HG02642 (cell line): ENCODE measurements around the gene TCIRG1.
A peak's percentile ranks its signal among the peaks of the same experiment; 100 is the strongest.

Experiments
- ATAC-seq: cut with Tn5 transposase; IDR thresholded peaks from one replicate; pipeline ENCODE4 v1.9.1; 2021; ENCODE audit warnings: mild to moderate bottlenecking; ENCODE audit not compliant: unreplicated experiment, poor library complexity

TCIRG1 gene

DNA sequence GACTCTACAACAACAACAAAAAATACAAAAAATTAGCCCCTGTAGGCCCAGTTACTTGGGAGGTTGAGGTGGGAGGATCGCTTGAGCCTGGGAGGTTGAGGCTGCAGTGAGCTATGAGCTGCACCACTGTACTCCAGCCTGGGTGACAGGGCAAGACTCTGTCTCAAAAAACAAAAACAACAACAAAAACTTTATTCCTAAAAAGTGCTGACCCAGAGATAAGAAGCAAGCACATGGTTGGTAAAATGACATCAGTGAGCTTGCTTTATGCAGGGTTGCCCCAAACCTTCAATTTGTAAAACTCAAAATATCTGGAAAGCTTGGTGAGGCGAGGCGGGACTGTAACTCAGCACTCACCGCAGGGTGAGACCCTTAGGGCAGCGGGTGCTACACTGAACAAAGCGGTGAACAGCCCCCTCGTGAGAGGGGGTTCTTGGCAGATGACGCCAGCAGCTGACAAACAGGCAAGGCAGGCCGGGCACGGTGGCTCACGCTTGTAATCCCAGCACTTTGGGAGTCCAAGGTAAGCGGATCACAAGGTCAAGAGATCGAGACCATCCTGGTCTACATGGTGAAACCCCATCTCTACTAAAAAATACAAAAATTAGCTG, 3.5 kb upstream of the TCIRG1 start:
- ATAC-seq, result no peak

DNA sequence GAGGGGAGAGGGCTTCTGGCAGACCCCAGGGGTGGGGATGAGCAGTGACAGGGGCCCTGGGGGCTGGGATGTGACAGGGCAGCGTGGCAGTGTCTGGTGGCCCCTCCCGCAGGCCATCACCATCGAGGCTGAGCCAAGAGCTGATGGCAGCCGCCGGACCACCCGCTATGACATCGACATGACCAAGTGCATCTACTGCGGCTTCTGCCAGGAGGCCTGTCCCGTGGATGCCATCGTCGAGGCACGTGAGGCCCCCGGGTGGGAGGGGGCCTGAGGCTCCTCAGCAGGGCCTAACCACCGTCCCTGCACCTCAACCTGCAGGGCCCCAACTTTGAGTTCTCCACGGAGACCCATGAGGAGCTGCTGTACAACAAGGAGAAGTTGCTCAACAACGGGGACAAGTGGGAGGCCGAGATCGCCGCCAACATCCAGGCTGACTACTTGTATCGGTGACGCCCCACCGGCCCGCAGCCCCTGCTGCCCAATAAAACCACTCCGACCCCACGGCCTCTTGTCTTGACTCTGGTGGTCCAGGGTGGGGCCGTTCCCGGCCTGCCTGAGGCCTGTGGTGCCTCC, 2.6 kb upstream of the TCIRG1 start:
- no peak for ATAC-seq

- ATAC-seq, result no peak
Observed at GRCh38 chr11:68036717-68037239, 2.0 kb upstream of the TCIRG1 start.

DNA sequence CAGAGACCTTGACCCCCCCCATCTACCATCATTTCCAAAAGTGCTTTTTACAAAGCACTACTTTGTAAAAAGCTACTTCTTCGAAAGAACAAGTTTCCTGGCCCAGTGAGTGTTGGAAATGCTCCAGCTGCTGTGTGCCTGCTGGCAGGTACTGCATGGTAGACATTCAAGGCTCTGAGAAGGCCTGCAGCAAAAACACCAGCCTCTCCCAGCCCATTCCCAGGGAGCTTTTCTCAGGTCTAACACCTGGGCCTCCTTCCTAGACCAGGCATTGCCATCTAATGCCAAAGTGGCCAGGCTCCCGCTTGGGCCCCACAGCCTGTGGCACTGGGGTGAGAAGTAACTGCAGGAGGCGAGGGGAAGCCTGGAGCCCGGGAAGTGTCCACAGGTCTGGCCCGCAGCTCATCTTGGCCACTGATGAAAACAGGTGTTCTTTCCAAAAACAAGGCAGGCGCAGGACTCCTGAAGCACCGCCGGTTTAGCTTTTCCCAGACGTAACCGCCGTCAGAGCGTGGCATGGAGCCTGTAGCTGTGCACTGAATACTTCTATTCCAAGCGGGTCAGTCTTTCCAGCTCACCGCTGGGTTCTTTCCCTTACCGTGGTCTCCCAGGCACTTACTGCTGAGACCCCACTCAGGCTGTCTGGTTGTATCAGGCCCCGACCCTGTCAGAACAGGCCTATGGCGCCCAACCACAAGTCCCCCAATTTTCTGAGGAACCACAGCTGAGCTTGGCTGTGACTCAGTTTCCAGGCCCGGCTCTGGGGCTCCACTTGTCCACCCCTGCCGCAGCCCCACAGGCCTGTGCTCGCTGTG, 1.2 kb upstream of the TCIRG1 start:
- ATAC-seq, result no peak

DNA sequence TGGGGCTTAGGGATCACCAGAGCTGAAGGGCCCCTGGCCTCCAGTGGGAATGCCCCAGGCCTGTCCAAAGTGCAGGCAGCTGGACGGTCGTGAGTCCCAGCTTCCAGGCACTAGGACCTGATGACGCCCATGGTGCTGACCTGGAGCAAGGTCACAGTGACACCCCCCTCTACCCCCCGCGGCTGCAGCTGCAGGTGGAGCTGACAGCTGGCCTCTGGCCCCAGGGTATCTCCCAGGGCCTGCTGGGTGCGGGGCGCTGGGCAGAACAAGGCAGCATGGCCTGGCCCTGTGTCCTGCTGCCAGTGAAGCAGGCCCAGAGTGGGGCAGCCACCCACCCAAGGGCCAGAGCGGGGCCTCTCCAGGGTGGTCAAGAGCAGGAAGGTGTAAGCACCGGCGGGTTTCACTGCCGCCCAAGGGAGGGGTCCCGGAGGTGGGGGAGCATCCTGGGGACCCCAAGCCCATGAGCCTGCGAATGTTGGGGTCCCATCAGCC, 553 bp upstream of the TCIRG1 start:
- ATAC-seq, result no peak

DNA sequence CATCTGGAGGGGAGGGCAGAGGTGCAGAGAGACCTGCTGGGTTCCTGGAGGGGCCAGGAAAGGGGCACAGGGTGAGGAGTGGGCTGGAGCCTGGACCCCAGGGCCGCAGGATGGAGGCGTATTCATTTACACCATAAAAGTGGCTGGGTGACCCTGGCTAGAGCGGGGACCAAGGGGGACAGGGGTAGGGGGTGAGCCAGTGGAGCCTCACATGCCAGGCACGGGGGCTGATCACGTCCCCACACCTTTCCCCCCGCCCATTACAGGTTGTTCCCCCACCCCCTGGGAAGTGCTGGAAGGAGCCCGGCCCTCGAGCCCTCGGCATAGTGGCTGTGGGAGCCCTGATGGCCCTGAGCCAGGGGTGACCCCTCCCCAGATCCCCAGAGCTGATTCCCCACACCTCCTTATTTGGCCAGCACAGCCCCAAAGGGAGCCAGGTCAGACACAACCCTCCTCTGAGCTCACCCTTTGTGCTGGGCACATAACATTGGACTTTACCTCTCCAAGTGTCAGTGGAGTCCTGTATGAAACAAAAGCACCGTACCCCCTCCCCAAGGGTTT, 781 bp downstream of the TCIRG1 start:
- ATAC-seq, result peak; percentile 2

- ATAC-seq, result peak; percentile 52
Observed at GRCh38 chr11:68040101-68040956, 1.5 kb downstream of the TCIRG1 start.

DNA sequence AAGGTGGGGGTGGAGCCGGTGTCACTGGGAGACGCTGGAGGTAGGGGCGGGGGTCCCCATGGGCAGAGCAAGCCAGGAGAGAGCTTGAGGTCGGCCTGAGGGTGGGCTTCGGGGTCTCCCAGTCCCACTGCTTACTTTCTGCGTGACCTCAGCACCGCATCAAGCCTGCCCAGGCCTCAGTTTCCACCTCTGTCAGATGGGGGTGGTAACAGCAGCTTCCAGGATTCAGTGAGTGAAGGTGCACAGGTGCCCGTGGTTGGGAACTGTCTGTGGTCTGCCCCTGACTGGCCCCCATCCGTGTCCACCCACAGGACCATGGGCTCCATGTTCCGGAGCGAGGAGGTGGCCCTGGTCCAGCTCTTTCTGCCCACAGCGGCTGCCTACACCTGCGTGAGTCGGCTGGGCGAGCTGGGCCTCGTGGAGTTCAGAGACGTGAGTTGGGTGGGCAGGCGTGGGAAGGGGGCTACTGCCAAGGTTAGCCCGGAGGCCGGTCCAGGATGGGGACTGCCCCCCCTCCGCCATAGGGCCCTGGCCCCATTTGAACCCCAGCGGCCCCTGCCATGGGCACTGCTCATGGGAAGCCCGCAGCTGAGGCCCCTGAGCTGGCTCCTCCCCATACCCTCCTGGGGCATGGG, 2.2 kb downstream of the TCIRG1 start:
- peak; percentile 1 for ATAC-seq

- no peak for ATAC-seq
Observed at GRCh38 chr11:68041617-68042218, 2.9 kb downstream of the TCIRG1 start.

GRCh38 chr11:68042219-68043028, 3.6 kb downstream of the TCIRG1 start:
- no peak for ATAC-seq

- ATAC-seq, result no peak
Observed at GRCh38 chr11:68043029-68043348, 4.2 kb downstream of the TCIRG1 start.

- no peak for ATAC-seq
Observed at GRCh38 chr11:68043349-68044144, 4.7 kb downstream of the TCIRG1 start.

DNA sequence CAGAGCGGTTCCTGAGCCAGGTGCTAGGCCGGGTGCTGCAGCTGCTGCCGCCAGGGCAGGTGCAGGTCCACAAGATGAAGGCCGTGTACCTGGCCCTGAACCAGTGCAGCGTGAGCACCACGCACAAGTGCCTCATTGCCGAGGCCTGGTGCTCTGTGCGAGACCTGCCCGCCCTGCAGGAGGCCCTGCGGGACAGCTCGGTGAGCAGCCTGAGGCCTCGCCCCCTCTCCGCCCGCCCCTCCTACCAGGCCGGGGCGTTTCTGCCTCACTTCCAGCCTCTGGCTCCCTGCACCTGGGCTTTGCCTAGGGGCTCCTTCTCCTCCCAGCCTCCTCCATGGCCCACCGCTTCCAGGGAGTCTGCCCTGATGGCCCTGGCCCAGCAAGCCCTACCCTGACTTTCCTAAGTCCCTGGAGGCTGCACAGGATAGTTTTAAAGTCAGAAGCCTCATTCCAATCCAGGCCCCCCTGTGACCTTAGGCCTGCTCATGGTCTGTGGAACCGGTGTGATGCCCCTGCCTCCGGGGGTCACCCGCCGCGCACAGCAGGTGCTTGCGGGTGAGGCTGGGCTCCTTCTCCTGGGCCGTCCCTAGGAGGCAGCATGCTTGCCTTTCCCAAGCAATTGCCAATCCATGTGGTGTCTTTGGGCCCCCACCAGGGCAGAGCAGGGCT, 5.5 kb downstream of the TCIRG1 start:
- no peak for ATAC-seq

- no peak for ATAC-seq
Observed at GRCh38 chr11:68044898-68045351, 6.1 kb downstream of the TCIRG1 start.

DNA sequence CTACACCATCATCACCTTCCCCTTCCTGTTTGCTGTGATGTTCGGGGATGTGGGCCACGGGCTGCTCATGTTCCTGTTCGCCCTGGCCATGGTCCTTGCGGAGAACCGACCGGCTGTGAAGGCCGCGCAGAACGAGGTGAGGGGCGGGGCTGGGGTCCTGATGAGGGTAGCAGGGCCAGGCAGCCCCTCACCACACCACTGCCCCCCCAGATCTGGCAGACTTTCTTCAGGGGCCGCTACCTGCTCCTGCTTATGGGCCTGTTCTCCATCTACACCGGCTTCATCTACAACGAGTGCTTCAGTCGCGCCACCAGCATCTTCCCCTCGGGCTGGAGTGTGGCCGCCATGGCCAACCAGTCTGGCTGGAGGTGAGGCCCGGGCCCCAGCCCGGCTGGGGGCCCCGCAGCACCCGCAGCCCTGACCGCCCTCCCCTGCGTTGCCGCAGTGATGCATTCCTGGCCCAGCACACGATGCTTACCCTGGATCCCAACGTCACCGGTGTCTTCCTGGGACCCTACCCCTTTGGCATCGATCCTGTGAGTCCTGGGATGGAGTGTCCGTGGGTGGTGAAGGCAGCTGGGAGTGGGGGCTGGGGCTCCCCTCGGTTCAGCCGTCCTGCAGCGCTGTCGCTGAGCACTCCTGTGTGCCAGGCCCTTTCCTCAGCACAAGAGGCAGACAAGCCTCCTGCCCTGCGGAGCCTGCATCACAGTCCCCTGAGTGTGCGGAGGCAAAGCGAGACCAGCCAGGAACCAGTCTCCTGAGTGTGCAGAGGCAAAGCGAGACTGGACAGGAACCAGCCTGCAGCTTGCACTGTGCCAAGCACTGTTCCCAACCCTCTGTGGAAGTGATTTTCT, 8.8 kb downstream of the TCIRG1 start:
- no peak for ATAC-seq
